HG03159 (cell line): ENCODE data around the gene PIP4K2A.

ENCODE experiments used
- ATAC-seq: cut with Tn5 transposase; IDR thresholded peaks from one replicate; pipeline ENCODE4 v1.9.1; 2021; ENCODE audit warnings: mild to moderate bottlenecking, moderate library complexity; ENCODE audit not compliant: unreplicated experiment

The PIP4K2A gene

GRCh38 chr10:22561909-22562308 is 152.5 kb downstream of the PIP4K2A start:
- no peak for ATAC-seq

GRCh38 chr10:22560913-22561239 is 153.5 kb downstream of the PIP4K2A start:
- ATAC-seq, result no peak

- ATAC-seq, result no peak
Observed at GRCh38 chr10:22560096-22560912, 154.1 kb downstream of the PIP4K2A start.

GRCh38 chr10:22557321-22557720 is 157.1 kb downstream of the PIP4K2A start:
- no peak for ATAC-seq

GRCh38 chr10:22556774-22557173 is 157.6 kb downstream of the PIP4K2A start:
- ATAC-seq, result no peak

GRCh38 chr10:22554461-22555182 is 159.8 kb downstream of the PIP4K2A start:
- no peak for ATAC-seq

GRCh38 chr10:22553452-22553995 is 160.9 kb downstream of the PIP4K2A start:
- no peak for ATAC-seq

- no peak for ATAC-seq
Observed at GRCh38 chr10:22552888-22553378, 161.4 kb downstream of the PIP4K2A start.

GRCh38 chr10:22551681-22552365 is 162.6 kb downstream of the PIP4K2A start:
- no peak for ATAC-seq

- ATAC-seq, result no peak
Observed at GRCh38 chr10:22550732-22551131, 163.6 kb downstream of the PIP4K2A start.

GRCh38 chr10:22548344-22548743 is 166.0 kb downstream of the PIP4K2A start:
- ATAC-seq, result no peak

- no peak for ATAC-seq
Observed at GRCh38 chr10:22545643-22546042, 168.7 kb downstream of the PIP4K2A start.

- no peak for ATAC-seq
Observed at GRCh38 chr10:22544325-22545068, 169.9 kb downstream of the PIP4K2A start.

GRCh38 chr10:22542773-22543172 is 171.6 kb downstream of the PIP4K2A start:
- no peak for ATAC-seq

GRCh38 chr10:22541900-22542299 is 172.5 kb downstream of the PIP4K2A start:
- no peak for ATAC-seq

- no peak for ATAC-seq
Observed at GRCh38 chr10:22539579-22540298, 174.6 kb downstream of the PIP4K2A start.

GRCh38 chr10:22537810-22538209 is 176.6 kb downstream of the PIP4K2A start:
- ATAC-seq, result no peak

- no peak for ATAC-seq
Observed at GRCh38 chr10:22536620-22537019, 177.8 kb downstream of the PIP4K2A start.

- ATAC-seq, result no peak
Observed at GRCh38 chr10:22534849-22535604, 179.4 kb downstream of the PIP4K2A start.
